DOHH2 (cell line): ENCODE measurements around the gene OR51I1.

ENCODE experiments used
- H3F3A ChIP-seq: fragments of 200-600 bp; sonication (generic), shearing (Covaris generic); 2 replicates; pipeline ENCODE4 v1.6.0; 2016; ENCODE audit warnings: antibody characterized with exemption, mild to moderate bottlenecking; ENCODE audit not compliant: control insufficient read depth, insufficient read depth
- H3K27ac ChIP-seq: fragments of 200-600 bp; sonication (generic); 2 replicates; pipeline ENCODE4 v1.5.1; 2014; ENCODE audit warnings: low read depth, mild to moderate bottlenecking, low read length, moderate library complexity
- H3K27me3 ChIP-seq: fragments of 200-600 bp; sonication (generic); 2 replicates; pipeline ENCODE4 v1.6.1; 2014; ENCODE audit warnings: mild to moderate bottlenecking, low read length, mixed read lengths; ENCODE audit not compliant: control insufficient read depth
- H3K36me3 ChIP-seq: fragments of 200-600 bp; sonication (generic); 2 replicates; pipeline ENCODE4 v1.6.1; 2014; ENCODE audit warnings: mild to moderate bottlenecking, low read length, moderate library complexity, mixed read lengths; ENCODE audit not compliant: control insufficient read depth
- H3K4me1 ChIP-seq: fragments of 200-600 bp; sonication (generic); 2 replicates; pipeline ENCODE4 v1.6.1; 2014; ENCODE audit warnings: mild to moderate bottlenecking, low read length, mixed read lengths; ENCODE audit not compliant: control insufficient read depth
- H3K4me2 ChIP-seq: fragments of 200-600 bp; sonication (generic); 2 replicates; pipeline ENCODE4 v1.6.0; 2014; ENCODE audit warnings: mild to moderate bottlenecking, low read length, moderate library complexity
- H3K4me3 ChIP-seq: fragments of 200-600 bp; sonication (generic); 2 replicates; pipeline ENCODE4 v1.5.1; 2014; ENCODE audit warnings: mild to moderate bottlenecking, low read length, mixed read lengths
- H3K79me2 ChIP-seq: fragments of 200-600 bp; sonication (generic); 2 replicates; pipeline ENCODE4 v1.6.1; 2014; ENCODE audit warnings: mild to moderate bottlenecking, low read length, mixed read lengths; ENCODE audit not compliant: control insufficient read depth
- H3K9me2 ChIP-seq: fragments of 200-600 bp; sonication (generic); replicated peaks from 2 replicates; pipeline ENCODE4 v1.6.1; 2014; ENCODE audit warnings: mild to moderate bottlenecking, low read length, mixed read lengths; ENCODE audit not compliant: control insufficient read depth
- H3K9me3 ChIP-seq: fragments of 200-600 bp; sonication (generic); 2 replicates; pipeline ENCODE4 v1.6.1; 2014; ENCODE audit warnings: antibody characterized with exemption, low read length, mixed read lengths; ENCODE audit not compliant: control insufficient read depth, insufficient read depth
- H4K20me1 ChIP-seq: fragments of 200-600 bp; sonication (generic); 2 replicates; pipeline ENCODE4 v1.6.0; 2014; ENCODE audit warnings: low read depth, mild to moderate bottlenecking, antibody characterized with exemption, low read length, moderate library complexity; ENCODE audit not compliant: control insufficient read depth, insufficient read depth
- CTCF ChIP-seq: fragments of 200-600 bp; sonication (generic); IDR thresholded peaks from one replicate; pipeline ENCODE4 v1.5.1; 2014; ENCODE audit warnings: antibody characterized with exemption, mild to moderate bottlenecking, low read depth, low read length; ENCODE audit not compliant: poor library complexity, severe bottlenecking
- EZH2phosphoT487 ChIP-seq: fragments of 200-600 bp; sonication (generic); IDR thresholded peaks from 2 replicates; pipeline ENCODE4 v1.6.1; 2017; ENCODE audit warnings: borderline replicate concordance, mild to moderate bottlenecking, antibody characterized with exemption, low read length, moderate library complexity, mixed read lengths

Gene OR51I1

GRCh38 chr11:5476186-5476819 is 35.0 kb upstream of the OR51I1 start:
- H3K9me3 ChIP-seq: no peaks in the 10 kb centered on the region
- H3K4me3 ChIP-seq: no peak overlapping the region
- H3K4me1 ChIP-seq: no peaks in the 10 kb centered on the region
- H3K79me2 ChIP-seq: no peaks in the 10 kb centered on the region
- peak; percentile 79 for TF ChIP-seq CTCF
- no peak for TF ChIP-seq EZH2phosphoT487
- no peaks in the 10 kb centered on the region for H3F3A ChIP-seq
- no peak overlapping the region for H3K4me2 ChIP-seq
- H3K27me3 ChIP-seq: no peaks in the 10 kb centered on the region
- H3K36me3 ChIP-seq: no peaks in the 10 kb centered on the region
- H4K20me1 ChIP-seq: no peaks in the 10 kb centered on the region
- H3K27ac ChIP-seq: no peak overlapping the region
- H3K9me2 ChIP-seq: no peaks in the 10 kb centered on the region

GRCh38 chr11:5473921-5474320 is 32.6 kb upstream of the OR51I1 start:
- no peak overlapping the region for H3K4me2 ChIP-seq
- H3K9me3 ChIP-seq: no peaks in the 10 kb centered on the region
- H3K4me3 ChIP-seq: no peak overlapping the region
- H3K27me3 ChIP-seq: no peaks in the 10 kb centered on the region
- H3K36me3 ChIP-seq: no peaks in the 10 kb centered on the region
- no peaks in the 10 kb centered on the region for H3K4me1 ChIP-seq
- TF ChIP-seq CTCF (no peak), EZH2phosphoT487 (no peak)
- H3K27ac ChIP-seq: no peak overlapping the region
- H4K20me1 ChIP-seq: no peaks in the 10 kb centered on the region
- no peaks in the 10 kb centered on the region for H3K9me2 ChIP-seq
- no peaks in the 10 kb centered on the region for H3F3A ChIP-seq
- no peaks in the 10 kb centered on the region for H3K79me2 ChIP-seq

- H3K4me3 ChIP-seq: no peak overlapping the region
- no peaks in the 10 kb centered on the region for H4K20me1 ChIP-seq
- H3F3A ChIP-seq: no peaks in the 10 kb centered on the region
- no peaks in the 10 kb centered on the region for H3K79me2 ChIP-seq
- H3K36me3 ChIP-seq: no peaks in the 10 kb centered on the region
- H3K4me1 ChIP-seq: no peaks in the 10 kb centered on the region
- H3K4me2 ChIP-seq: no peak overlapping the region
- H3K27me3 ChIP-seq: no peaks in the 10 kb centered on the region
- H3K27ac ChIP-seq: no peak overlapping the region
- no peaks in the 10 kb centered on the region for H3K9me3 ChIP-seq
- TF ChIP-seq CTCF (no peak), EZH2phosphoT487 (no peak)
- no peaks in the 10 kb centered on the region for H3K9me2 ChIP-seq
These were observed 26.2 kb upstream of the OR51I1 start for GRCh38 chr11:5467527-5467926.
